ENCODE data around the gene RAB1B.
"Not testable (repeated sequence)": the region's sequence is repeated elsewhere in the genome, so short reads cannot be mapped to it uniquely, and the experiment has no call there.

RAB1B gene

DNA sequence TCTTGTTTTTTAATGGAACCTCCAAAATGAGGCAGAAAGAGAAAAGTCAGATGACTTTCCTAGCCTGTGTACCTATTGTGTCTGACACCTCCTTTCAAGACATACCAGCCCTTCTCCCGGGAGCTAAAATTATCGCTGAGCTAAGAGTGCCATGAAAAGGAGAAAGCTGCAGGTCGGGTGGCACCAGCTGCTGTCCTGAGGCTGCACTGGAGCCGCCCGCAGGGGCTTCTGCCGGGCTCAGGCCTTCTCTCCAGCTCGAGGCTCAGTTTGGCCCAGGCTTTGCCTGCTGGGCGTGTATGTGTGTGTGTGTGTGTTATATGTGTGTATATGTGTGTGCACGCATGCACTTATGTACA, 27.7 kb upstream of the RAB1B start:
- FAIRE-seq, result no peak
- DNase-seq (ENCODE audit: insufficient read length), result no peak
- TF ChIP-seq TAF1 (IDR thresholded peaks at IDR 0.05; ENCODE audit: borderline replicate concordance, low read depth, low read length) (no peak), POLR2AphosphoS5 (IDR thresholded peaks at IDR 0.05; ENCODE audit: low read depth, low read length) (no peak), POLR2A (IDR thresholded peaks at IDR 0.05; ENCODE audit: low read depth, low read length) (no peak)

GRCh38 chr11:66242095-66242765, 26.2 kb upstream of the RAB1B start:
- TF ChIP-seq POLR2A (IDR thresholded peaks at IDR 0.05; ENCODE audit: low read depth, low read length) (no peak), TAF1 (IDR thresholded peaks at IDR 0.05; ENCODE audit: borderline replicate concordance, low read depth, low read length) (no peak), POLR2AphosphoS5 (IDR thresholded peaks at IDR 0.05; ENCODE audit: low read depth, low read length) (no peak)
- DNase-seq (ENCODE audit: insufficient read length) (no peak), FAIRE-seq (no peak)

DNA sequence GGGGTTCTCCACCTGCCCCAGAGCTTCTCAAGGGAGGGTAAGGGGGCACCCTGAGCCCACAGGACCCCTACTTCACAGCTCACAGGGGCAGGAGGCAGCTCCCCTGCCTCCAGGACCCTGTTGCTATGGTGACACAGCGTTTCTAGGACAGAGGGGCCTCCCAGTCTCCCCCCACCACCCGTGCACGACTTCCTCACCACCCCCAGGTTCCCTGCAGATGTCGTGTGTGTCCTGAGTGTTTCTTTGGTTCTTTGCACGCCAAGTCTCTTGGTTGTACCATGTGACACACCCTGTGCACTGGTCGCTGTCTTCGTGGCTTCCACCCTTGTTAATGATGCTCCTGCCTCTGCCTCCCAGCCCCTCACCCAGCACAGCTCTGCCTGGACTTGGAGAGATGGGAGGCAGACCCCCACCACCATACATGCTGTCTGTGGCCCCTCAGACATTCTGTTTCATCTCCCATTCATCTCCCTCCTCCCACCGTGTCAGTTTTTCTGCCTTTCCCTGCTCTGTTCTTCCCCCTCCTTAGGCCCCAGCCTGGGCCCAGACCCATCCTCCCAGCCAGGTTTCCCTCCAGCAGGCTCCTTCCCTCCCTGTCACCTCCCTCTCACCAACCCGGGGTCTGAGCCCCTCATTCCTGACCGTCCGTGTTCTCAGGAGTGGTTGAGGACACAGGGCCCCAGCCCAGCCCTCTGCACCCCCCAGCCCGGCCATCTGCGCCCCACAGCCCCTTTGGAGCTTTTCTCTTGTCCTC, 24.5 kb upstream of the RAB1B start:
- TF ChIP-seq TAF1 (IDR thresholded peaks at IDR 0.05; ENCODE audit: borderline replicate concordance, low read depth, low read length), result no peak
- TF ChIP-seq POLR2A (IDR thresholded peaks at IDR 0.05; ENCODE audit: low read depth, low read length), result no peak
- TF ChIP-seq POLR2AphosphoS5 (IDR thresholded peaks at IDR 0.05; ENCODE audit: low read depth, low read length), result no peak
- DNase-seq (ENCODE audit: insufficient read length) (no peak), FAIRE-seq (no peak)

GRCh38 chr11:66247295-66247694, 21.1 kb upstream of the RAB1B start:
- DNase-seq (ENCODE audit: insufficient read length) (no peak), FAIRE-seq (no peak)
- TF ChIP-seq POLR2A (IDR thresholded peaks at IDR 0.05; ENCODE audit: low read depth, low read length) (no peak), POLR2AphosphoS5 (IDR thresholded peaks at IDR 0.05; ENCODE audit: low read depth, low read length) (no peak)

DNA sequence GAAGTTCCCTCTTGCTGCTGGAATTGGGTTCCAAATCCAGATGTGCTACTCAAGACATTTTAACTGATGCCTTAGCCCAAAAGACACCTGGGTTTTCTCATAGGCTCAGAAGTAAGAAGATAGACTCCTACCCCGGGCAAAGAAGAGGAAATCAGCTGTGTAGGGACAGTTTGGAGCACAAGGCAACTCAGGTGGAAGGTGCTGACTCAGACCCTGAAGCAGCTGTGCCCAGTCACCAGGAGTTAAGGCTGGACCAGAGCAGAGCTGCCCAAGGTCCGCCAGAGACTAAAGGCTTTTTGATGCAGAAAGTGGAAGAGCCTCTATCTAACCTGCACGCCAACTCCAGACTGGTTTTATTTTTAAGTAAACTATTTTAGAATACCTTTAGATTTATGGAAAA, 20.6 kb upstream of the RAB1B start:
- FAIRE-seq (no peak), DNase-seq (ENCODE audit: insufficient read length) (no peak)
- TF ChIP-seq POLR2AphosphoS5 (IDR thresholded peaks at IDR 0.05; ENCODE audit: low read depth, low read length) (no peak), POLR2A (IDR thresholded peaks at IDR 0.05; ENCODE audit: low read depth, low read length) (no peak), TAF1 (IDR thresholded peaks at IDR 0.05; ENCODE audit: borderline replicate concordance, low read depth, low read length) (no peak)

DNA sequence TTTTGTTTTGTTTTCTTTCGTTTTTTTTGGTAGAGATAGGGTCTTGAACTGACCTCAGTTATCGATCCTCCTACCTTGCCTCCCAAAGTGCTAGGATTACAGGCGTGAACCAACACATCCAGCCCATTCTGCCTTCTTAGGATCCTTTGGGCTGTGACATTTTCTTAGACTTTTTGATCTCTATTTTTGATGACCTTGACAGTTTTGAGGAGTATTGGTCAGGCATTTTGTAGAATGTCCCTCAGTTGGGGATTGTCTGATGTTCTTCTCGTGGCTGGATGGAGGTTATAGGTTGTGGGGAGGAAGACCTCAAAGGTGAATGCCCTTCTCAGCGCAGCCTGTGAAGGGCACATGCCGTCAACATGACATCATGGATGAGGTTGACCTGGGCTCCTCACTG, 19.5 kb upstream of the RAB1B start:
- TF ChIP-seq POLR2AphosphoS5 (IDR thresholded peaks at IDR 0.05; ENCODE audit: low read depth, low read length) (no peak), TAF1 (IDR thresholded peaks at IDR 0.05; ENCODE audit: borderline replicate concordance, low read depth, low read length) (no peak), POLR2A (IDR thresholded peaks at IDR 0.05; ENCODE audit: low read depth, low read length) (no peak)
- DNase-seq (ENCODE audit: insufficient read length), result no peak
- FAIRE-seq, result no peak

DNA sequence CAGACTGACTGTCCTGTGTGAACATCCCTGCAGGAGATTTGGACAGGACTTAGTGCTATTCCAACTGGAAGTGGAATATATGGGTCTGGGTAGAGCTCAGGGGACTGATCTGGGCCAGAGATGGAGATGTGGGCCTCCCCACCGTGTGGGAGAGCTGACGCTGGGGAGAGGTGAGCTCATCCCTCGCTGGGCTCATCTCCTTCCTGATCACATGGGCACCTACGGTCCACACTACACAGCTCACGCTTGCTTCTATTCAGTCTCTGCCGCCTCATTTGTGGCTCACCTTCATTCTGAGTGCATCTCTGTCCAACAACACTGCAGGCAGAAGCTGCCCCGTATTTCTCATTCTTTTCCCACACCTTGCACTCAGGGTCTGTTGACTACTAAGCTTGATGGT, 16.6 kb upstream of the RAB1B start:
- TF ChIP-seq POLR2A (IDR thresholded peaks at IDR 0.05; ENCODE audit: low read depth, low read length), result no peak
- TF ChIP-seq POLR2AphosphoS5 (IDR thresholded peaks at IDR 0.05; ENCODE audit: low read depth, low read length), result no peak
- TF ChIP-seq TAF1 (IDR thresholded peaks at IDR 0.05; ENCODE audit: borderline replicate concordance, low read depth, low read length), result no peak
- FAIRE-seq (no peak), DNase-seq (ENCODE audit: insufficient read length) (no peak)

- DNase-seq (ENCODE audit: insufficient read length); FAIRE-seq: not testable (repeated sequence)
Observed at GRCh38 chr11:66253081-66253480, 15.4 kb upstream of the RAB1B start.

GRCh38 chr11:66258473-66258893, 10.0 kb upstream of the RAB1B start:
- no peak for FAIRE-seq
- TF ChIP-seq POLR2A (IDR thresholded peaks at IDR 0.05; ENCODE audit: low read depth, low read length), result no peak
- TF ChIP-seq POLR2AphosphoS5 (IDR thresholded peaks at IDR 0.05; ENCODE audit: low read depth, low read length), result no peak
- TF ChIP-seq TAF1 (IDR thresholded peaks at IDR 0.05; ENCODE audit: borderline replicate concordance, low read depth, low read length), result no peak

DNA sequence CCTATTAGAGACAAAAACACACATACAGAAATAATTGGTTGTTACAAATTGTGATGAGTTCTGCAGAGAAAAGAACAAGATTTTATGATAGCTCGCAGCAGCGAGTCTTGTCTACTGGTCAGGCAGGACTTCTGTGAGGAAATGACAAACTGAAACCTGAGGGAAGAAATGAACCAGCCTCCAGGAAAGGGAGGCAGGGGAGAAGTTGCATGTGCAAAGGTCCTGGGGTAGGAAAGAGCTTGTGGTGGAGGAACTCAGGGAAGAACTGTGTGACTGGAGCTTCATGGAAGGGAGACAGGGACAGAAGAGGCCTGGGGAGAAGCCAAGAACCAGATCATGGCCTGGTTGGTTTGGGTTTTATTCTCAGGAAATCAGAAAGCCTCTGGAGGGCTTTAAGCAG, 9.2 kb upstream of the RAB1B start:
- no peak for DNase-seq (ENCODE audit: insufficient read length)
- TF ChIP-seq POLR2A (IDR thresholded peaks at IDR 0.05; ENCODE audit: low read depth, low read length) (no peak), TAF1 (IDR thresholded peaks at IDR 0.05; ENCODE audit: borderline replicate concordance, low read depth, low read length) (no peak), POLR2AphosphoS5 (IDR thresholded peaks at IDR 0.05; ENCODE audit: low read depth, low read length) (no peak)
- no peak for FAIRE-seq

More at GRCh38 chr11:66258473-66258893, 10.0 kb upstream of the RAB1B start:
- no peak for DNase-seq (ENCODE audit: insufficient read length)

- DNase-seq (ENCODE audit: insufficient read length) (no peak), FAIRE-seq (no peak)
- TF ChIP-seq POLR2AphosphoS5 (IDR thresholded peaks at IDR 0.05; ENCODE audit: low read depth, low read length) (no peak), POLR2A (IDR thresholded peaks at IDR 0.05; ENCODE audit: low read depth, low read length) (no peak), TAF1 (IDR thresholded peaks at IDR 0.05; ENCODE audit: borderline replicate concordance, low read depth, low read length) (no peak)
Observed at GRCh38 chr11:66259956-66260355, 8.5 kb upstream of the RAB1B start.

- TF ChIP-seq POLR2A (IDR thresholded peaks at IDR 0.05; ENCODE audit: low read depth, low read length) (no peak), POLR2AphosphoS5 (IDR thresholded peaks at IDR 0.05; ENCODE audit: low read depth, low read length) (no peak), TAF1 (IDR thresholded peaks at IDR 0.05; ENCODE audit: borderline replicate concordance, low read depth, low read length) (no peak)
- DNase-seq (ENCODE audit: insufficient read length), result no peak
- no peak for FAIRE-seq
Observed at GRCh38 chr11:66261578-66261977, 6.9 kb upstream of the RAB1B start.
